HCT116 (cell line): Measurements from ENCODE around the gene DPYSL4.

Source experiments
- CEBPB ChIP-seq: IDR thresholded peaks from 2 replicates; pipeline ENCODE4 v1.6.1; 2012; ENCODE audit warnings: low read depth
- CTCF ChIP-seq, 3 experiments: fragments of 200-600 bp in 1 of 3; sonication (generic) in 1 of 3; IDR thresholded peaks in 2 of 3; conservative IDR thresholded peaks in 1 of 3; 2 replicates each; pipeline ENCODE4 v1.5.1; 2012 to 2017; ENCODE audit warnings: low read depth in 2 of 3, low read length in 2 of 3, antibody characterized with exemption in 1 of 3, borderline replicate concordance in 1 of 3, control low read depth in 1 of 3, mild to moderate bottlenecking in 1 of 3, mixed read lengths in 1 of 3, mixed run types in 1 of 3, moderate library complexity in 1 of 3; ENCODE audit not compliant: insufficient read depth in 1 of 3
- POLR2A ChIP-seq: IDR thresholded peaks from 2 replicates; pipeline ENCODE4 v1.7.0; 2011; ENCODE audit warnings: borderline replicate concordance; ENCODE audit not compliant: insufficient read depth, insufficient read length; ENCODE audit errors: extremely low read depth
- POLR2AphosphoS5 ChIP-seq: IDR thresholded peaks from 2 replicates; pipeline ENCODE4 v1.6.1; 2011; ENCODE audit warnings: mild to moderate bottlenecking, low read depth, low read length, moderate library complexity
- SIN3A ChIP-seq: IDR thresholded peaks from 2 replicates; pipeline ENCODE4 v1.6.1; 2012; ENCODE audit warnings: low read depth
- TCF7L2 ChIP-seq: IDR thresholded peaks from 2 replicates; pipeline ENCODE4 v1.7.0; 2011; ENCODE audit warnings: borderline replicate concordance, inconsistent platforms; ENCODE audit not compliant: insufficient read depth, insufficient read length; ENCODE audit errors: extremely low read depth
- TF ChIP-seq, protein P1 (sequence below): IDR thresholded peaks from 2 replicates; pipeline ENCODE4 v1.6.1; 2012
- TF ChIP-seq, protein P2 (sequence below): IDR thresholded peaks from 2 replicates; pipeline ENCODE4 v1.6.1; 2012; ENCODE audit warnings: low read depth

GRCh38 chr10:132225849-132226205, 39.1 kb downstream of the DPYSL4 start:
- no peak for TF ChIP-seq POLR2AphosphoS5
- TF ChIP-seq CTCF (IDR thresholded peaks at IDR 0.05 in 2 of 3, conservative IDR thresholded peaks at IDR 0.05 in 1 of 3; ENCODE audit: borderline replicate concordance in 1 of 3, insufficient read depth in 1 of 3, low read depth in 2 of 3, low read length in 2 of 3) = no peak
- no peak for TF ChIP-seq POLR2A
- TF ChIP-seq, protein P1, sequence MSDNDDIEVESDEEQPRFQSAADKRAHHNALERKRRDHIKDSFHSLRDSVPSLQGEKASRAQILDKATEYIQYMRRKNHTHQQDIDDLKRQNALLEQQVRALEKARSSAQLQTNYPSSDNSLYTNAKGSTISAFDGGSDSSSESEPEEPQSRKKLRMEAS = no peak
- TF ChIP-seq, protein P2, sequence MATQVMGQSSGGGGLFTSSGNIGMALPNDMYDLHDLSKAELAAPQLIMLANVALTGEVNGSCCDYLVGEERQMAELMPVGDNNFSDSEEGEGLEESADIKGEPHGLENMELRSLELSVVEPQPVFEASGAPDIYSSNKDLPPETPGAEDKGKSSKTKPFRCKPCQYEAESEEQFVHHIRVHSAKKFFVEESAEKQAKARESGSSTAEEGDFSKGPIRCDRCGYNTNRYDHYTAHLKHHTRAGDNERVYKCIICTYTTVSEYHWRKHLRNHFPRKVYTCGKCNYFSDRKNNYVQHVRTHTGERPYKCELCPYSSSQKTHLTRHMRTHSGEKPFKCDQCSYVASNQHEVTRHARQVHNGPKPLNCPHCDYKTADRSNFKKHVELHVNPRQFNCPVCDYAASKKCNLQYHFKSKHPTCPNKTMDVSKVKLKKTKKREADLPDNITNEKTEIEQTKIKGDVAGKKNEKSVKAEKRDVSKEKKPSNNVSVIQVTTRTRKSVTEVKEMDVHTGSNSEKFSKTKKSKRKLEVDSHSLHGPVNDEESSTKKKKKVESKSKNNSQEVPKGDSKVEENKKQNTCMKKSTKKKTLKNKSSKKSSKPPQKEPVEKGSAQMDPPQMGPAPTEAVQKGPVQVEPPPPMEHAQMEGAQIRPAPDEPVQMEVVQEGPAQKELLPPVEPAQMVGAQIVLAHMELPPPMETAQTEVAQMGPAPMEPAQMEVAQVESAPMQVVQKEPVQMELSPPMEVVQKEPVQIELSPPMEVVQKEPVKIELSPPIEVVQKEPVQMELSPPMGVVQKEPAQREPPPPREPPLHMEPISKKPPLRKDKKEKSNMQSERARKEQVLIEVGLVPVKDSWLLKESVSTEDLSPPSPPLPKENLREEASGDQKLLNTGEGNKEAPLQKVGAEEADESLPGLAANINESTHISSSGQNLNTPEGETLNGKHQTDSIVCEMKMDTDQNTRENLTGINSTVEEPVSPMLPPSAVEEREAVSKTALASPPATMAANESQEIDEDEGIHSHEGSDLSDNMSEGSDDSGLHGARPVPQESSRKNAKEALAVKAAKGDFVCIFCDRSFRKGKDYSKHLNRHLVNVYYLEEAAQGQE = no peak
- no peak for TF ChIP-seq TCF7L2
- no peak for TF ChIP-seq CEBPB
- no peak for TF ChIP-seq SIN3A
